ENCODE results near the gene NXPH3. TPM values are rescaled to one million over a fixed set of nuclear protein-coding genes. Genes with fewer than 3 reads are reported as not detected.

NXPH3 gene
- total RNA-seq, 6 experiments from 2014 or later, result 0.09 to 0.43 (median 0.21) TPM; not detected in 1

DNA sequence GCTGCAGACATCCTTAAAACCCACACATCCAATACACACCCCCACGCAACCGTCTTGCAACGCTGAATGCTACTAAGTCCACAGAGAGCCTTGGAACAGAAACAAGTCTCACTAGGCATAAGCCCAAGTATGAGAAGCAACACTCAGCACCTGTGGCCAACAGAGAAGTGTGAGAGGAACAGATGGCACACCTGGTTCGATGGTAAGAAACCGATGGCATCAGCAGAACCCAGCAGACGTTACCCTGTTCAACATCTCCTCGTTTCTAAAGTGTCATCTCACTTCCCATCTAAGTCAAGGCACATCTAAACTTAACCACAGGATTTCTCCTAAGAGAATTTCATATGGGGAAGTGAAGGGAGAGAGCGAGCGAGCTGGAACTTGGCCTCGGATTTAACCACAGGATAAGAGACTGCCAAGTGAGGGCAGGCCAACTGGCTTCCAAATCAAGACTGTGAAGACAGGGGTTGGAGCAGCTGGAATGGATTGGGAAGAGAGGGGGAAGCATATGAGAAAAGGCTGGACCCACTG is 41.0 kb downstream of the NXPH3 start:
- H3K4me3 ChIP-seq, result no peak overlapping the region
- no peak overlapping the region for H3K27ac ChIP-seq
- 62% methylated on average over 6 of the region's 10 CpGs for WGBS (ENCODE audit: insufficient coverage, low coverage, low lambda C conversion rate, missing lambda C conversion rate)
- ATAC-seq (peak in 3 of 4 donors; percentile 22 to 46 (median 30)), DNase-seq (no peak)
- H3K36me3 ChIP-seq, result peaks cover 0 to 37% (median 23%) of the 10 kb centered on the region in 4 donors
- H3K9me3 ChIP-seq, result no peaks in the 10 kb centered on the region
- H3K27me3 ChIP-seq, result no peaks in the 10 kb centered on the region
- intact Hi-C loops (cut with DNase I), result no loop called here
- no peak for TF ChIP-seq POLR2A (IDR thresholded peaks at IDR 0.05)
- H3K4me1 ChIP-seq, result peaks cover 0 to 19% (median 7%) of the 10 kb centered on the region in 4 donors

DNA sequence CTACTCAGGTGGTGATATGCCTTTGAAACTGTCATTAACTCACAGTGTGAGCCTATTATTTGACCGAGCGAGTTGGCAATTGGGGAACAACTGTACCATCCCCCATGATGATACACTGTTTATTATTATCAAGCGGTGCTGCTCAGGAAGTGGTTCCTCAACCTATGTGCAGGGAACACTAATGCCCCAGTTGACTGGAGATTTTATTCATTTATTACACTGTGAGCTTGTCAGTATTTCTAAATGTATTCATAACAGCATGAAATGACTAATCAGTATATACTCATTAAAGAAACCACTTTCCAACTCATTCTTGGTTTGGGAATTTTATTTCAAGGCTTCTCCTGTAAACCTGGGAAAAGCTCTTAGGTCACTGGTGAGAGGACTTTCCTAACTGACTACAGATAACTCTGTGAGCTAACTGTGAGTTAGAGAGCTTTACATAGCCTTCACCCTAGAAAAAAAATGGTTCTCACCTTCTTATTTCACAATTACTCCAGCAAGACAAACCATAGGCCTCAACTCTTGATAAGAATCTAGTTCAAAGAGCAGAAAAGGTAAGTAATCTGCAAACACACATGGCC is 42.4 kb downstream of the NXPH3 start:
- Histone ChIP-seq H3K4me1 (peaks cover 0 to 7% (median 3%) of the 10 kb centered on the region in 4 donors), H3K36me3 (peaks cover 0 to 45% (median 24%) of the 10 kb centered on the region in 4 donors), H3K9me3 (no peaks in the 10 kb centered on the region), H3K4me3 (no peak overlapping the region), H3K27ac (no peak overlapping the region), H3K27me3 (no peaks in the 10 kb centered on the region)
- intact Hi-C loops (cut with DNase I), result no loop called here
- no peak for TF ChIP-seq POLR2A (IDR thresholded peaks at IDR 0.05)
- TF ChIP-seq, protein P1, sequence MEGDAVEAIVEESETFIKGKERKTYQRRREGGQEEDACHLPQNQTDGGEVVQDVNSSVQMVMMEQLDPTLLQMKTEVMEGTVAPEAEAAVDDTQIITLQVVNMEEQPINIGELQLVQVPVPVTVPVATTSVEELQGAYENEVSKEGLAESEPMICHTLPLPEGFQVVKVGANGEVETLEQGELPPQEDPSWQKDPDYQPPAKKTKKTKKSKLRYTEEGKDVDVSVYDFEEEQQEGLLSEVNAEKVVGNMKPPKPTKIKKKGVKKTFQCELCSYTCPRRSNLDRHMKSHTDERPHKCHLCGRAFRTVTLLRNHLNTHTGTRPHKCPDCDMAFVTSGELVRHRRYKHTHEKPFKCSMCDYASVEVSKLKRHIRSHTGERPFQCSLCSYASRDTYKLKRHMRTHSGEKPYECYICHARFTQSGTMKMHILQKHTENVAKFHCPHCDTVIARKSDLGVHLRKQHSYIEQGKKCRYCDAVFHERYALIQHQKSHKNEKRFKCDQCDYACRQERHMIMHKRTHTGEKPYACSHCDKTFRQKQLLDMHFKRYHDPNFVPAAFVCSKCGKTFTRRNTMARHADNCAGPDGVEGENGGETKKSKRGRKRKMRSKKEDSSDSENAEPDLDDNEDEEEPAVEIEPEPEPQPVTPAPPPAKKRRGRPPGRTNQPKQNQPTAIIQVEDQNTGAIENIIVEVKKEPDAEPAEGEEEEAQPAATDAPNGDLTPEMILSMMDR (IDR thresholded peaks at IDR 0.05), result no peak
- DNase-seq, result no peak
- ATAC-seq, result no peak
- 50% methylated on average over 1 of the region's 3 CpGs for WGBS (ENCODE audit: insufficient coverage, low coverage, low lambda C conversion rate, missing lambda C conversion rate)

DNA sequence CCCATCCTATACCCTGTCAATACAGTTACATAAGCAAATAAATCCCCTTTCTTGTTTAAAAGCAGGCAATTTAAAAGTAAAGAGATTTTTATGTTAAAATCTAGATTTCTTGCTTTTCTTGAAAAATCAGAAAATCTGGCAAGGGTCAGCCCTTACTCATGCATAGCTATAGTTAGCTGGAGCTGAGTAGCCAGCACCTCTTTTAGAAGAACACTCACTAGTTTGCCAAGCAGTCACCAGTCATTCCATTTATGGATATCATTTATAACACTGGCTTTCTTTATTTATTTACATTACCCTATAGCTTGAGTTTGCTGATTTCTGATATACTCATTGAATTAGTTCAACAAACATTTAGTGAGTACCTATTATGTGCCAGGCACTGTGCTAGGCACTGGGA is 45.7 kb downstream of the NXPH3 start:
- intact Hi-C loops (cut with DNase I), result no loop called here
- Histone ChIP-seq H3K27me3 (no peaks in the 10 kb centered on the region), H3K4me1 (no peaks in the 10 kb centered on the region), H3K36me3 (peaks cover 0 to 45% (median 22%) of the 10 kb centered on the region in 4 donors), H3K9me3 (no peaks in the 10 kb centered on the region), H3K27ac (no peak overlapping the region), H3K4me3 (no peak overlapping the region)
- TF ChIP-seq, protein P1 (IDR thresholded peaks at IDR 0.05), result no peak
- TF ChIP-seq POLR2A (IDR thresholded peaks at IDR 0.05), result no peak
- DNase-seq, result no peak
- no peak for ATAC-seq

DNA sequence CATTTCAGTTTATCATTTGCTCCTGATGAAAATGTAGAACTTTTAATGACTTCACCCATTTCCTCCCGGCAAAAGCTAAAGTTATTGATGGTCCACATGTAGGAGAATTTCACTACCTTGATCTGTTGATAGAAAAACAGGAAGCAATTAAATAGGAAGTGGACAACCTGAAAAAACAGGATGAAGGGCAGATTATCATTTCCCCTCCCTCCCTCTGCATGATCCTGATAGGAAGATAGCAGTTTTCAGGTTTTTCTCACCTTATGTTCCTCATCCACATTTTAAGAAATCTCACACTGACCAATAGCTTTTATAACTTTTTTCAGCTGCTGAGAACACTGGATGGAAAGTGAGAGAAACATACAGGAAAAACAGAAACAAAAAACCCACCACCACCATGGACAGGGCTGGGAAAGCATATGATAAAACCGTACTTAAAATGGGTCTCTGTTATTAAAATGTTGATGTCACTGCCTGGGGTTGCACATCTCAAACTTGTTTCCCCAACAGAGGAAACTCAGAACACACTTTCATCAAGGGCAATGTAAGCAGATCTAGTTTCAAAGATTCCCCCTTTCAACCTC is 46.4 kb downstream of the NXPH3 start:
- ATAC-seq (no peak), DNase-seq (no peak)
- Histone ChIP-seq H3K27ac (no peak overlapping the region), H3K36me3 (peaks cover 0 to 45% (median 22%) of the 10 kb centered on the region in 4 donors), H3K27me3 (no peaks in the 10 kb centered on the region), H3K4me1 (no peaks in the 10 kb centered on the region), H3K4me3 (no peak overlapping the region), H3K9me3 (no peaks in the 10 kb centered on the region)
- 77% methylated on average over 2 of the region's 2 CpGs for WGBS (ENCODE audit: insufficient coverage, low coverage, low lambda C conversion rate, missing lambda C conversion rate)
- TF ChIP-seq POLR2A (IDR thresholded peaks at IDR 0.05), result no peak
- TF ChIP-seq, protein P1 (IDR thresholded peaks at IDR 0.05), result no peak
- intact Hi-C loops (cut with DNase I), result no loop called here

DNA sequence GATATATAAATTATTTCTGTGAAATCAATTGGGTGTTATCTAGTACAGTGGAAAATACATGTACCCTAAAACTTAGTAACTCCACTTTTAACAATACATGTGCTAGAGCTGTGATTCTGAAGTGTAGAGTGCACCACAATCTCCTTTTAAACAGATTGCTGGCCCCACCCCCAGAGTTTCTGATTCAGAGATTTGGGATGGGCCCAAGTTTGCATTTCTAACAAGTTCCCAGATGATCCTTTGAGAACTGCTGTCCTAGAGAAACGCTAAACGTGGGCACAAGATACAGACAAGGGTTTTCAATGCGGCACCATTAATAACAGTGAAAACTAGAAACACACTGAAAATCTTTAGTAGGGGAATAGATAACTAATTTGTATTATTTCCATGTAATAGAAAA is 49.2 kb downstream of the NXPH3 start:
- no peaks in the 10 kb centered on the region for H3K27me3 ChIP-seq
- H3K9me3 ChIP-seq, result no peaks in the 10 kb centered on the region
- H3K36me3 ChIP-seq, result peaks cover 0 to 22% (median 8%) of the 10 kb centered on the region in 4 donors
- intact Hi-C loops (cut with DNase I), result no loop called here
- WGBS (ENCODE audit: insufficient coverage, low coverage, low lambda C conversion rate, missing lambda C conversion rate), result 73% methylated on average over 3 of the region's 3 CpGs
- no peak for TF ChIP-seq POLR2A (IDR thresholded peaks at IDR 0.05)
- TF ChIP-seq, protein P1 (IDR thresholded peaks at IDR 0.05), result no peak
- ATAC-seq (no peak), DNase-seq (no peak)
- H3K4me3 ChIP-seq, result no peak overlapping the region
- no peak overlapping the region for H3K27ac ChIP-seq
- H3K4me1 ChIP-seq, result peaks cover 0 to 19% (median 6%) of the 10 kb centered on the region in 4 donors
